Natural killer cell treated with Interleukin-12 subunit alpha and Interleukin-12 subunit beta and Interleukin-15 and Interleukin-18, amount 100 ng/mL, for 72 hours (primary cell): ENCODE measurements around the gene SNHG17. TPM values are rescaled to one million over a fixed set of nuclear protein-coding genes. Genes with fewer than 3 reads are reported as not detected.

Source experiments
- ATAC-seq, 2 donors: fragments of 150-1000 bp; cut with Tn5 transposase in 1 of 2; sonication (Bioruptor Pico), chemical (Tn5 transposase) in 1 of 2; 2 replicates each; pipeline ENCODE4 v1.10.0; 2021
- DNase-seq: peaks from one replicate; pipeline ENCODE4 v3.0.0; 2022; ENCODE audit warnings: low spot score
- H3K27ac Mint-ChIP-seq, 2 donors: 1 replicate in 1 of 2; 2 replicates in 1 of 2; pipeline ENCODE4 v1.8.0; 2022; ENCODE audit warnings: mixed read lengths in 2 of 2, mild to moderate bottlenecking in 1 of 2, moderate library complexity in 1 of 2
- H3K27me3 Mint-ChIP-seq, 2 donors: 1 replicate in 1 of 2; 2 replicates in 1 of 2; pipeline ENCODE4 v1.8.0; 2022; ENCODE audit warnings: mixed read lengths in 2 of 2
- H3K36me3 Mint-ChIP-seq: one replicate; pipeline ENCODE4 v1.8.0; 2022; ENCODE audit warnings: mixed read lengths
- H3K4me1 Mint-ChIP-seq, 2 donors: 1 replicate in 1 of 2; 2 replicates in 1 of 2; pipeline ENCODE4 v1.8.0; 2022; ENCODE audit warnings: low read depth in 2 of 2, mixed read lengths in 2 of 2, mild to moderate bottlenecking in 1 of 2
- H3K4me3 Mint-ChIP-seq: one replicate; pipeline ENCODE4 v1.8.0; 2022; ENCODE audit warnings: mixed read lengths
- H3K9me3 Mint-ChIP-seq: 2 replicates; pipeline ENCODE4 v1.8.0; 2022; ENCODE audit warnings: mixed read lengths
- total RNA-seq, 2 donors: library from RNA; stranded (reverse); gene quantifications; one replicate each; pipeline ENCODE4 v1.2.3, GENCODE V29; 2022

SNHG17 gene
- total RNA-seq, 2 donors from 2014 or later, result 71.4 to 182 TPM

DNA sequence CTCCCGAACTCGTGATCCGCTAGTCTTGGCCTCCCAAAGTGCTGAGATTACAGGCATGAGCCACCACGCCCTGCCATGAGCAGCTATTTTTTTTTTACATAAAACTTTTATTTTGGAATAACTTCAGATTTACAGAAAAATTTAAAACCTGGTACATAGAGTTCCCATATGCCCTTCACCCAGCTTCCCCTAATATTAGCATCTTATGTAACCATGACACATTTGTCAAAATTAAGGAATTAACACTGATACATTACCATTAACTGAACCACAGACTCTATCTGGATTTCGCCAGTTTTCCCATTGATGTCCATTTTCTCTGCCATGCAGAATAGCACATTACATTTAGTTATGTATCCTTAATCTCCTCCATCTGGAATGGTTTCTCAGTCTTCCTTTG lies 23.2 kb upstream of the SNHG17 start:
- no peak overlapping the region for H3K4me3 Mint-ChIP-seq
- H3K4me1 Mint-ChIP-seq, result no peaks in the 10 kb centered on the region
- peaks cover 2 to 6% of the 10 kb centered on the region in 2 donors for H3K27me3 Mint-ChIP-seq
- no peak overlapping the region for H3K27ac Mint-ChIP-seq
- H3K9me3 Mint-ChIP-seq, result no peaks in the 10 kb centered on the region
- no peaks in the 10 kb centered on the region for H3K36me3 Mint-ChIP-seq
- no peak for DNase-seq
- ATAC-seq, result no peak

DNA sequence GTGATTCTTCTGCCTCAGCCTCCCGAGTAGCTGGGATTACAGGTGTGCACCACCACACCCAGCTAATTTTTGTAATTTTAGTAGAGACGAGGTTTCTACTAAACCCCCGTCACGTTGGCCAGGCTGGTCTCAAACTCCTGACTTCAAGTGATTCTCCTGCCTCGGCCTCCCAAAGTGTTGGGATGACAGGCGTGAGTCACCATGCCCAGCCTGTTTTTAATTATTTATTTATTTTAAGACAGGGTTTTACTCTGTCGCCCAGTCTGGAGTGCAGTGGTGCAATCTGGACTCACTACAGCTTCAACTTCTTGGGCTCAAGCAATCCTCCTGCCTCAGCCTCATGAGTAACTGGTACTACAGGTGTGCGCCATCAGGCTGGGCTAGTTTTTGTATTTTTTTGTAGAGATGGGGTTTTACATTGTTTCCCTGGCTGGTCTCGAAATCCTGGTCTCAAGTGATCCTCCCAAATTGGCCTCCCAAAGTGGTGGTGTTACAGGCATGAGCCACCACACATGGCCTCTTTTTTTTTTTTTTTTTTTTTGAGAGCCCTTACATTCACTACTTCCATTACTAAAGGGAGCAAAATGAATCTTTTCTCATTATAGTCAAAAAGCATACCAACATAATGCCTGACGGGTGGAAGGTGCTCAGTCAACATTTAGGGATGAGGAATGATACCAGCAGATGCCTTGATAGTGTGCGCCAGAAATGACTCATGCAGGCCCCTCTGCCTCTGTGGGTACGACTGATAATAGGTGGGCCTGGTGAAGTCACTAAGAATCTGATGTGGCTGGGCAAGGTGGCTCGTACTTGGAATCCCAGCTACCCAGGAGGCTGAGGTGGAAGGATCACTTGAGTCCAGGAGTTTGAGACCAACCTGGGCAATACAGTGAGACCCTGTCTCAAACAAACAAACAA lies 19.7 kb upstream of the SNHG17 start:
- Mint-ChIP-seq H3K36me3 (peaks cover 8% of the 10 kb centered on the region), H3K4me1 (no peaks in the 10 kb centered on the region), H3K27me3 (peaks cover 2 to 6% of the 10 kb centered on the region in 2 donors), H3K9me3 (no peaks in the 10 kb centered on the region), H3K27ac (no peak overlapping the region), H3K4me3 (no peak overlapping the region)
- ATAC-seq (no peak), DNase-seq (no peak)

- Mint-ChIP-seq H3K9me3 (no peaks in the 10 kb centered on the region), H3K4me1 (no peaks in the 10 kb centered on the region), H3K4me3 (no peak overlapping the region), H3K27me3 (peaks cover 2 to 6% of the 10 kb centered on the region in 2 donors), H3K27ac (no peak overlapping the region), H3K36me3 (peaks cover 13% of the 10 kb centered on the region)
- ATAC-seq, result no peak
- DNase-seq, result no peak
Measured at GRCh38 chr20:38453941-38454340, 18.8 kb upstream of the SNHG17 start.

GRCh38 chr20:38452880-38453624 lies 17.9 kb upstream of the SNHG17 start:
- DNase-seq, result no peak
- ATAC-seq, result no peak
- no peak overlapping the region for H3K4me3 Mint-ChIP-seq
- H3K27ac Mint-ChIP-seq, result no peak overlapping the region
- peaks cover 13% of the 10 kb centered on the region for H3K36me3 Mint-ChIP-seq
- peaks cover 5% of the 10 kb centered on the region in 2 donors for H3K4me1 Mint-ChIP-seq
- peaks cover 2 to 6% of the 10 kb centered on the region in 2 donors for H3K27me3 Mint-ChIP-seq
- no peaks in the 10 kb centered on the region for H3K9me3 Mint-ChIP-seq

GRCh38 chr20:38450412-38450975 lies 15.4 kb upstream of the SNHG17 start:
- H3K27me3 Mint-ChIP-seq, result no peaks in the 10 kb centered on the region
- no peaks in the 10 kb centered on the region for H3K9me3 Mint-ChIP-seq
- H3K36me3 Mint-ChIP-seq, result peaks cover 13% of the 10 kb centered on the region
- no peak overlapping the region for H3K4me3 Mint-ChIP-seq
- peaks cover 17 to 20% of the 10 kb centered on the region in 2 donors for H3K4me1 Mint-ChIP-seq
- ATAC-seq (no peak), DNase-seq (no peak)
- H3K27ac Mint-ChIP-seq, result no peak overlapping the region

DNA sequence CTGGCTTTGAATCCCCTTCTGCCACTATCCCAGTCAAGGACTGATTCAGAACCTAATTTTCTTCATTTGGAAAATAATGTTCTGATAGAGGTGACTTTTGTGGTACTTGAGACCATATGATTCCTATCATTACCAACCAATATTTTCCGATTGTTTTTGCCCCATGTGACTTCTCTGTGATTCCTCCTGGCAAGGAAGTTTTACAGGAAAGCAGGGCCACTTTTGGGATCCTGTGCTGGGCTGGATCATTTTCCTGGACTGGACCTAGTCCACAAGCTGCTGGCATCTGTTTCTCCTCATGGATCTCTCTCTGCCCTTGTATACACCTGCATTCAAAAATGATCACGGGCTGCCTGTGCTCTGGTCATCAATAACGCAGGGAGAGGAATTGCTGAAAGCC lies 13.9 kb upstream of the SNHG17 start:
- DNase-seq (no peak), ATAC-seq (no peak)
- Mint-ChIP-seq H3K4me1 (peaks cover 20% of the 10 kb centered on the region in 2 donors), H3K27ac (no peak overlapping the region), H3K27me3 (no peaks in the 10 kb centered on the region), H3K4me3 (no peak overlapping the region), H3K36me3 (peaks cover 13% of the 10 kb centered on the region), H3K9me3 (no peaks in the 10 kb centered on the region)

DNA sequence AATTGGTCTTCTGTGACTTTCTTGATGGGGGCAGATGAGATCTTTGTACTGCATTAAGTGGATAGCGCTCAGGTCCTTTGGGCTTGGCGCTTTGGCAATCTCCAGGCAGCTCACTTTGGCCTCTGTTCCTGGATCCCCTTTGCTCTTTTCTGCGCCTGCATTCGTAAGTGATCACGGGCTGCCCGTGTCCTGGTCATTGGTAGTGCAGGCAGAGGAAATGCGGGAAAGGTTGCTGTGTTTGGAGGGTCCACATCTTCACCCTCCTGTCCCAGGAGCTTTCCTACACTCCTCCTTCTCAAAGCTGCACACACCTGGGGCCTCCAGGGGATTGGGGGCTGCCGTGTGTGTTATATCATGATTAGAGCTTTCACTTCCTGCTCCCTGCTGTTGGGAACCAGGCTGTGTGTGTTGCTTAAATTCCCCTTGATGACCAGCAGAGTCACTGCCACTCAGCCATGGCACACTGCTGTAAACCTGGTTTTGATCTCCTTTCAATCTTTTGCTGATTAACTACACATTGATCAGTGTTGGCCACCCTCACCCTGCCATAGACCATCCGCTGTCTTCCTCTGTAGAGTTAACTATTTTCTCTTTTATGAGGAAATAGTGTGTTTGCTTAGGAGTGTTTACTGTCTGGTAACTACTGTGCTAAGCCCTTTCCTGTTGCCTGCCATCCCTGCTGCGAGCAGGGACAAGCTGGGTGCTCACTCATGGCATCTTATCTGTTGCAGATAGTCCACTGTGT lies 13.0 kb upstream of the SNHG17 start:
- peaks cover 20% of the 10 kb centered on the region in 2 donors for H3K4me1 Mint-ChIP-seq
- H3K4me3 Mint-ChIP-seq, result peak overlapping the region; percentile 83
- DNase-seq, result no peak
- H3K36me3 Mint-ChIP-seq, result peaks cover 13% of the 10 kb centered on the region
- H3K27ac Mint-ChIP-seq, result peak overlapping the region; percentile 82 to 86
- ATAC-seq, result no peak
- no peaks in the 10 kb centered on the region for H3K27me3 Mint-ChIP-seq
- H3K9me3 Mint-ChIP-seq, result no peaks in the 10 kb centered on the region

DNA sequence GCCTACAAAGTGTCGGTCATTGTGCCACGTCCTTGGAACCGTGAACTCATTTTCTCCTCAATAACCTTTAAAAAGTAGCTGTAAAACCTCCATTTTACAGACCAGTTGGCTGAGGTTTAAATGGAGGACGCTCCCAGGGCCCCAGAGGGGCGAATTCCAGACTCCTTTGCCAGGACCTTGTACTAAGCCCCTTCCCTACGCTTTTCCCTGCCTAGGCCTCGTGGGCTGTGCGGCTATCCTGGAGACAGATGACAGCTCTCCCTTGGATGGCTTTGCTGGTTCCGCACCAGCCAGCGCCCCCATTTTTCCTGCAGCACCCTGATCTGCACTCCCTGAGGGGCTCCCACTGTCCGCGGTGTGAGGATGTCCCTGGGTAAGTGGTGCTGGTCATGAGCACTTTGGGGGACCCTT lies 12.1 kb upstream of the SNHG17 start:
- DNase-seq (no peak), ATAC-seq (no peak)
- Mint-ChIP-seq H3K27ac (peak overlapping the region; percentile 82 to 86), H3K9me3 (no peaks in the 10 kb centered on the region), H3K4me3 (peak overlapping the region; percentile 83), H3K4me1 (peaks cover 20% of the 10 kb centered on the region in 2 donors), H3K27me3 (peaks cover 5 to 7% of the 10 kb centered on the region in 2 donors), H3K36me3 (peaks cover 13% of the 10 kb centered on the region)

GRCh38 chr20:38446441-38447209 lies 11.5 kb upstream of the SNHG17 start:
- Mint-ChIP-seq H3K27ac (peak overlapping the region; percentile 82 to 89), H3K36me3 (peaks cover 13% of the 10 kb centered on the region), H3K4me1 (peaks cover 20% of the 10 kb centered on the region in 2 donors), H3K9me3 (no peaks in the 10 kb centered on the region), H3K27me3 (peaks cover 12 to 13% of the 10 kb centered on the region in 2 donors), H3K4me3 (peak overlapping the region; percentile 83)
- ATAC-seq, result peak; percentile 98 to 99
- DNase-seq, result peak; percentile 96

- ATAC-seq, result no peak
- peak overlapping the region; percentile 82 to 89 for H3K27ac Mint-ChIP-seq
- DNase-seq, result no peak
- H3K4me1 Mint-ChIP-seq, result peaks cover 20% of the 10 kb centered on the region in 2 donors
- H3K9me3 Mint-ChIP-seq, result no peaks in the 10 kb centered on the region
- peak overlapping the region; percentile 83 for H3K4me3 Mint-ChIP-seq
- peaks cover 11% of the 10 kb centered on the region for H3K36me3 Mint-ChIP-seq
- peaks cover 13 to 14% of the 10 kb centered on the region in 2 donors for H3K27me3 Mint-ChIP-seq
Measured at GRCh38 chr20:38445901-38446425, 10.8 kb upstream of the SNHG17 start.

DNA sequence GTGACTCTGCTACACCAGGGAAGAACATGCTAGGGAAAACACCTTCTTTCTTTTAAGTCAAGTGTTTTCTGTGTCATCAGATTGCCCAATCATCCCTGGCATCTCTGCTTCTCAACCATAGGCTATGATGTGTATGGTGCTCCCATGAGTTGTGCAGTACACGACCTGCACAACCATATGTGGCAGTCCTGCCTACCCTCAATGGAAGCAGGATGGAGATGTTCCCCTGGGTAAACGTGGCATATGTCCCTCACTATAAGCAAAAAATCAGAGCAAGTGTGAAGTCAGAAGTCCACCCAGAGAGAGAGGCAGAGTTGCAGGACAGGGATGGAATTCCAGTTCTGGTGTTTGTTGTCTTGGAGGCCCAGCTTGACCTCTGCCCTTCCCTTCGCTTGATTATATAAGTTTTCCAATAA lies 10.3 kb upstream of the SNHG17 start:
- Mint-ChIP-seq H3K9me3 (no peaks in the 10 kb centered on the region), H3K27ac (peak overlapping the region; percentile 47 to 82), H3K27me3 (peaks cover 13 to 14% of the 10 kb centered on the region in 2 donors), H3K4me3 (peak overlapping the region; percentile 55), H3K36me3 (peaks cover 6% of the 10 kb centered on the region), H3K4me1 (peaks cover 20% of the 10 kb centered on the region in 2 donors)
- DNase-seq, result no peak
- ATAC-seq, result no peak

DNA sequence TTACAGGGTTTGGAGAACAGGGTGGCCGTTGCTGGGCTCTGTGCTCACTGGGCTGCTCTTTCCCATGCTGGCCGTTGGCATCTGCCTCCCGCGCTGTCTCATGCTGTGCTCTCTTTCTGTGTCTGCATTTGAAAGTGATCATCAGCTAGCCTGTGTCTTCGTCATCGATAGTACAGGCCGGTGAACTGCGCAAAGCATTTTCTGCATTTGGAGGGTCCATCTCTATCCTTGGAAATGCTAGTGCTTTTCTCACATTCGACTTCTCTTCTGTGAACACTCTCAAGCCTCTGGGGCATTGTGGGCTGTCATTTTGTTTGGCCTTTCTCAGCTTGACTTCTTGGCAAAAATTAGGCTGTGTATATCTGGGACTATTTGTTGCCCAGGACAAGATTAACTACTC lies 6.8 kb upstream of the SNHG17 start:
- H3K4me1 Mint-ChIP-seq, result peaks cover 7% of the 10 kb centered on the region in 2 donors
- no peak overlapping the region for H3K27ac Mint-ChIP-seq
- ATAC-seq (no peak), DNase-seq (no peak)
- peaks cover 17 to 26% of the 10 kb centered on the region in 2 donors for H3K27me3 Mint-ChIP-seq
- no peaks in the 10 kb centered on the region for H3K36me3 Mint-ChIP-seq
- no peak overlapping the region for H3K4me3 Mint-ChIP-seq
- no peaks in the 10 kb centered on the region for H3K9me3 Mint-ChIP-seq
